Stimulated activated CD4-positive, alpha-beta T cell treated with anti-CD3 and anti-CD28 coated beads, Interleukin-4, amount 100 ng/mL, for 48 hours (primary cell): ENCODE measurements around the gene SPC25.
"Not testable (repeated sequence)": the region's sequence is repeated elsewhere in the genome, so short reads cannot be mapped to it uniquely, and the experiment has no call there.

Source experiments
- DNase-seq, 2 donors: peaks; one replicate each; pipeline ENCODE4 v3.0.0-alpha.2; 2020; ENCODE audit warnings: low read depth in 2 of 2

Gene SPC25, protein sequence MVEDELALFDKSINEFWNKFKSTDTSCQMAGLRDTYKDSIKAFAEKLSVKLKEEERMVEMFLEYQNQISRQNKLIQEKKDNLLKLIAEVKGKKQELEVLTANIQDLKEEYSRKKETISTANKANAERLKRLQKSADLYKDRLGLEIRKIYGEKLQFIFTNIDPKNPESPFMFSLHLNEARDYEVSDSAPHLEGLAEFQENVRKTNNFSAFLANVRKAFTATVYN

DNA sequence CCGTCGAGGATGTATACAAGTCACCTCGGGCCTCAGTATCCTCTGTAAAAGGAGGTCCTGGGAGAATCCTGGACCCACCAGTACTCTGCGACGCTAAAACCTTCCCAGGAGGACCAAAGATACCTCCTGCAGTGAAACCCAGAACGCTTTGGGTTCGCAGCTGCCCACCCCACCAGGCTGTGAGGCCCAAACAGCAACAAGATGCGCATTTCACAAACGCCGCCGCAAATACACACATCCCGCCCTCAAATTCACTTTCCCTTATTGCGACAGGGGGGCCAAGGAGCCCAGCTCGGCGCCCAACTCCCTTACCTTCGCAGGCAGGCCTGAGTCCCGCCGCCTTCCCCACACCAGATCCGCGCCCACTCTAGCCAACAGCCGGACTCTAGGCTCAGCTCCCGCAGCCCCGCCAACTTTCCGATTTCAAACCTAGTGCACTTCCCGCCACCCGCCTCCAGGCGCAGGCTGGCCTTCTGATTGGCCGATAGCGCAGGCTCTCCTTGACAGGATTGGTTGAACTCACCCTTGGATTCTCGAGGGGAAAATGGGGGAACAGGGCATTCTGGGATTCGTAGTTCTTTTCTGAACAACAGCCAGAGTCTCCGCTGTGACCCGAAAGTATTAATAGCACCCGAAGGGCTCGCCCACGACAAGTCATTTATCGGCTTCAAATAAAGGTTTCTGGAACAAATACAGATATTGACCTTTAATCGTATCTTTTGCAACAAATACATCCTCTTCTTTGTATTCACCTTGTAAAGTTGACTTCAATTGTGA lies at the start of gene SPC25:
Gene SPC25, minus strand, starts transcription at position 425 of the 777 bp plus-strand sequence. CDS start 911 bp downstream, outside the sequence.
- peak; percentile 80 to 85 for DNase-seq

DNA sequence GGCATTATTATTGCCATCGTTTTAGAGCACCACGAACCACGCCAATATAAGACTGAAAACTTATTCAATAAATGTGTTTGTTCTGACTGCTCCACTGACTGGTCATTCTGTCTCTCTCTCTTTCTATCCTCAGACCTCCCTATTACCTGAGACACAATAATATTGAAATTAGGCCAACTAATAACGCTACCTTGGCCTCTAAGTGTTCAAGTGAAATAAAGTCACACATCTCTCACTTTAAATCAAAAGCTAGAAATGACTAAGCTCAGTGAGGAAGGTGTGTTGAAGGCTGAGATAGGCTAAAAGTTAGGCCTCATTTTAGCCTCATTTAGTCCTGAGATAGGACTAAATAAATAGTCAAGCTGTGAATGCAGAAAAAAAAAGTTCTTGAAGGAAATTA lies 49.7 kb upstream of the SPC25 start:
- DNase-seq = no peak

DNA sequence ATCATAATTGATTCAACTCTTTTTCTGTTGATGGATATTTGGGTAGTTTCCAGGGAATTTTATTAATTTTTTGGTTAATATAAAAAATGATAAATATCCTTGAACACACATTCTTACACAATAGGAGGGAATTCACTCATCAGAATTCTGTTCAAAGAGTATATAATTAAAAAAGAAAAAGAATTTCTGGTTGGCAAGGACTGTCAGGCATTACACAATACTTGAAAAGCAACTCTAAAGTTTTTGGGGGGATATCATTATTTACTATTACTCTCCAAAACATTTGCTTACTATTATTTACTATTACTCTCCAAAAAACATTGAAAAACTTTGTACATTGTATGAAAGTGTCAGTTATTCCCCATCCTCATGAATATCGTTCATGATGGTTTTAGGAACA lies 48.8 kb upstream of the SPC25 start:
- no peak for DNase-seq

DNA sequence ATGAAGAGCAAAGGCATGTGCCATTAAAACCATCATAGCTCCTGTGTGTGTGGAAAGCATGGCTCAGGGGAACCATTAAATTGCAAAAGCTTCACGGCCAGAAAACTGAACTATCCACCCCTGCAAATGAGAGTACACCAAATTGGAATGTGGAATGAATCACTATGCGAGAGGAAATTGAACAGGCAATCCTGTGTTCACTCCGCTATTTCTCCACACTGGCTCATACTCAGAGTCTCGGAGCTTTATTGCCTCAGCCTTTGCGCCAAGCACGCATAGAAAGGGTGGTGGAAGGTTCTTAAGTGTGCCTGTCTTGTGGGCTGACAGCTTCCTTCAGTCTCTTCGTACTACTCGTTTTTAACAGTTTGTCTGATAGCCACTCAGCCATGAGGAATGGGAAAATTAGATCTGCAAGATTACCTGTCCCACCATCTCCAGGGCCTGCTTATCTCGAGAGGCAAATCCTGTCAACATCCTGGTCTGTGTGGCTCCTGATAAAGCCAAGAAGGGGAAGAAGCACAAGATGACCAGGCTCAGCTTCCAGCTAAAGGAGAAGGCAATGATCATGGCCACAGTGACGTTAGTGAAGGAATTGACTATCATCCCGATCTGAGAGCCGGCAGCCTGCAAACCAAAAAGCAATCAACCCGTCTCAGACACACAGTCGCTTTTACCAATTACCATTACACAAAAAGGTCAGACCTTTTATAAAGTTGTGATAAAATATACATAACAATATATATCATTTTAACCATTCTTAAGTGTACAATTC lies 45.8 kb upstream of the SPC25 start:
- no peak for DNase-seq

DNA sequence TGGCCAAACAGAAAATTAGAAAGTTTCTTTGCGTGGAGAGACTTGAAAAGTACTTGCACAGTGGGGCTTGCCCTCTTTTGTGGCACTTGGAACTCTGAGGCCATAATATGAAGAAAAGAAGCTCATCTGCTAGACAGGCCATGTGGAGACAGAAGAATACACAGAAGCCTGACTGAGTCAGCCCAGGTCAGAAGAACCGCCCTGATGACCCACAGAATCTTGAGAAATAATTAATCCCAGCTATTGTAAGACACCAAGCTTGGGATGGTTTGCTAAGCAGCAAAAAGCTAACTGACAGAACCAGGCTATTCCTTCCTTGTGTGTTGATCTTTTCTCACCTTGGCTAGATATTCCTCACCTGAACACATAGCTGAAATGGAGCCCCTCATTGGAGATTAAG lies 44.6 kb upstream of the SPC25 start:
- DNase-seq = no peak

DNA sequence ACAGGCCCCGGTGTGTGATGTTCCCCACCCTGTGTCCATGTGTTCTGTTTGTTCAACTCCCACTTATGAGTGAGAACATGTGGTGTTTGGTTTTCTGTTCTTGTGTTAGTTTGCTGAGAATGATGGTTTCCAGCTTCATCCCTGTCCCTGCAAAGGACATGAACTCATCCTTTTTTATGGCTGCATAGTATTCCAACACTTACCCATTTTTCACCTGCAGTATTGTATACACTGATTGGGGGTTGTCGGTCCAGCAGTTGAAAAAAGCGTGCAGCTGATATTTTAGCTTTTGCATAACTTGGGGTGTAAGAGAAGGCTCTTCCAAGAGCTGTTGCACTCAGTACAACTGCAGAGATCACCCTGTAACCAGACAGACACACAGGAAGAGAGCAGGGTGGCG lies 41.9 kb upstream of the SPC25 start:
- not testable (repeated sequence) for DNase-seq

DNA sequence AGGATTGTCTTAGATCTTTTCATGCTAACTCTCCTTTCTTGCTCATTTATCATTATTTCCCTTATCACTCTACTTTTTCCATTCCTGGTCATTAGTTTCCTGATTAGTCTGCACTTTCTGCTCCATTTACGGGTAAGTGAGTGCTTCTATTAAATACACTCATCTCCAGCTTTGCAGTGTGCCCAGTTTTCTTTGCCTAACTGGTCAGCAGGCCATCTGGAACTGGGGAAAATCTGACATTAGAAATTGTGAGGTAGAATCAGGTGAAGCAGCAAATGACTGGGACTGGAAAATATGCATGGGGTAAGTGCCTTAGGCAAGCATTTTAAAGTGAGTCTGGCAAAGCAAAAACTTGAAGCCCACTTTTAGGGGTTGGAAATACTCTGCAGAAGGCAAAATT lies 40.0 kb upstream of the SPC25 start:
- DNase-seq = no peak

DNA sequence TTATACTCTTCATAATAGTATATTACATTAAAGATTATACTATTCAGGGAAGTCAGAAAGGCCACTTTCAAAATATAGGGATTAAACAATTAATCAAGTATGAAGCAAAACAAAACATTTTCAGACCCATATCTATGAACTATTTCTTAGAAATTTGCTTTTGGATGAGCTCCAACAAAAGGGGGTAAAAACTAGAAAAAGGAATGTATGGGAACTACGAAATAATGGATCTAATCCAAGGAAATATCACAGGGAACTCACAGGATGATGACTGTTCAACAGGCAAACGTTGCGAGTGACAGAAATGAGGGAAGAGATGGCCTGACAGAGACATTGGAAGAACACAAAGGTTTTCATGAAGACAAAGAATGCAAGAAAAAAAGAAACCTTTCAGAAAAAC lies 38.8 kb upstream of the SPC25 start:
- DNase-seq = no peak

DNA sequence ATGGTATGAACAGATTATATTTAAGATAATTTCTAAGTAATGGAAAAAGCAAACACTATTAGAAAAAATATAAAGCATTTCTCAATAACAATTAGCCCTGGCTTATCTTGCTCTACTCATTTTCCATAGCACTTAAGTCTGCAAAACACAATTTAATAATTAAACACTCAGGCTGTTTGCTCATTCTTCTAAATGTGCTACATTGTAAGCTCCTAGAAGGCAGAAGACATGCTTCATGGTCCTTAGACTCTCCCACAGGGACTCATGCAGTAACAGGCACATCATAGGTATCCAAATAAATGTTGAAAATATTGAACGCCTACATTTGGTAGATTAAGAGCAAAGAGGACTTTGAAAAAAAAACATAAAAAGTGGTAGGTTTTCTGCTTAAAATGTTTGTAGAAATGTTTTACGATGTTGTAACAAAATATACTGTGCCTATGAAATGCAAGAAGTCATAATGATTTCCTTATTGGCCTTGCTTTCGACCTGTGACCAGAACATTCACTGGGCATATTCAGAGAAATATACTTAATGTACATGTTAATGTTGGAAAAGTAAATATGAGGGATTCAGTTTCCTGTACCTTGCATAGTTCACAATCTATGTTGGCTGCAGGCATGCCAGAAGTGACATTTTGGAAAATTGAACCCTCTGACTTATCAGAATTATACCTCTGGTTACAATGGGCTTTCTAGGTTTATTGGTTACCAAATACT lies 38.0 kb upstream of the SPC25 start:
- DNase-seq = no peak

DNA sequence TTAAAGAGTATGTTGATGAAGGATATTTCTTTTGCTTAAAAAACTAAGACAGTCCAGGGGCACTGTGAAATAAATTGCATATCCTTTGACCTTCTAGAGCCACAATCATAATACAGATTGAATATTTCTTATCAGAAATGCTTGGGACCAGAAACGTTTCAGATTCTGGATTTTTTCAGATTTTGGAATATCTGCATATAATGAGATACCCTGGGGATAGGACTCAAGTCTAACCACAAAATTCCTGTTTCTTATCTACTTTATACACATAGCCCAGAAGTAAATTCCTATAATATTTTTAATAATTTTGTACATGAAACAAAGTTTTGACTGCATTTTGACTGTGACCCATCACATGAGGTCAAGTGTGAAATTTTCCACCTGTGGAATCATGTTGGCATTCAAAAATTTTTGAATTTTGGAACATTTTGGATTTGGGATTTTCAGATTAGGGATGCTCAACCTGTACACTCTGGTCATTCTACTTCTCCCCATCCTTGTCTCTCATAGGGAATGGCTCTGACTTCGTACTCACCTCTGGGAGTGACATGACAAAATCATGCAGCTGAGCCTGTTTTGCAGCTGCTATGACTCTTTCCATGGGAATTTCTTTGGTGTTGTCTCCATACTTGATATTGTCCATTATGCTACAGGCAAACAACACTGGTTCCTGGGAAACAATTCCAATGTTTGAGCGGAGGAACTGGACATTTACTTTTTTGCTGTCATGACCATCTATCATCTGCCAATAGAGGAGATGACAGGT lies 36.6 kb upstream of the SPC25 start:
- no peak for DNase-seq

DNA sequence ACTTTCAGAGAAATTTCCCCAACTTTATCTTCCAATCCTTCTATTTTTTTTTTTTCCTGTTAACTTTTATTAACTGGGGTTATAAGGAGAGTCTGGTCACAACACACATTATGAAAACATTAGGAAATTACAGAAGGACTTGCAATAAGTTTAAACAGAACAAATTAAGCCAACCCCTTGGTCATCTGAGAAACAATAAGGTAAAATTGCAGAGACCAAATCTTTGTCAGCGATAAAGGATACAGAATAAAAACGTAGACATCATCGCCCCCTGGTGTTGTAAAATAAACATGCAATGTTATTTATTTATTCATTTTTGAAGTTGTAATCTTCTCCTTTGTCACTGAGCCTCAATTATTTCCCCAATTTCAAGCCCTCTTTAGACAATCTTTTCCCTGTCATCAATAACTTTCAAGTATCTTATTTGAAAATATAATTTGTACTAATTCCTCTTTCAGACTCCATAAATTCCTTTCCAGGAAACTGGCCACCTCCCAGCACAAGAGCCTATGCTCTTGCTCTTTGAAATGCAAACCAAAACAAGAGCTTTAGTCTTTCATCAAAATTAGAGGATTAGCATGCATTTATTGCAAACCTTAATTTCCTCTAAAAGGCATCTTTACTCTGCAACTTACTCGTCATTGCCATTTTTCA lies 30.4 kb upstream of the SPC25 start:
- DNase-seq = no peak

DNA sequence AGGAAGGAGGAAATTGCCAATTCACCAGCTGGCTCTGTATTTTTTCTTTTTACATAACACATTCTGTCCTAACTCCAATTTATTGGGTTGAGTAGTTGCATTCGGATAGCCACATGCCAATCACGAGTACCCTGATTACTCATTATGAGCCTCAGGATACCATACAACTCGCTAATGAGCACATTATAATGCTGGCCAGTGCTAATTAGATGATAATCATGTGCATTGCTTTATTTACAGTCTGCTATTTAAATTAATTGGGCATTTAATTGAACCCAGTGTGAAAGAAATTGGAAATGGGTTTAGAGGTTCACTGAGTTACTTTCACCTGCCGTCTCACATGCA lies 26.1 kb upstream of the SPC25 start:
- no peak for DNase-seq

DNA sequence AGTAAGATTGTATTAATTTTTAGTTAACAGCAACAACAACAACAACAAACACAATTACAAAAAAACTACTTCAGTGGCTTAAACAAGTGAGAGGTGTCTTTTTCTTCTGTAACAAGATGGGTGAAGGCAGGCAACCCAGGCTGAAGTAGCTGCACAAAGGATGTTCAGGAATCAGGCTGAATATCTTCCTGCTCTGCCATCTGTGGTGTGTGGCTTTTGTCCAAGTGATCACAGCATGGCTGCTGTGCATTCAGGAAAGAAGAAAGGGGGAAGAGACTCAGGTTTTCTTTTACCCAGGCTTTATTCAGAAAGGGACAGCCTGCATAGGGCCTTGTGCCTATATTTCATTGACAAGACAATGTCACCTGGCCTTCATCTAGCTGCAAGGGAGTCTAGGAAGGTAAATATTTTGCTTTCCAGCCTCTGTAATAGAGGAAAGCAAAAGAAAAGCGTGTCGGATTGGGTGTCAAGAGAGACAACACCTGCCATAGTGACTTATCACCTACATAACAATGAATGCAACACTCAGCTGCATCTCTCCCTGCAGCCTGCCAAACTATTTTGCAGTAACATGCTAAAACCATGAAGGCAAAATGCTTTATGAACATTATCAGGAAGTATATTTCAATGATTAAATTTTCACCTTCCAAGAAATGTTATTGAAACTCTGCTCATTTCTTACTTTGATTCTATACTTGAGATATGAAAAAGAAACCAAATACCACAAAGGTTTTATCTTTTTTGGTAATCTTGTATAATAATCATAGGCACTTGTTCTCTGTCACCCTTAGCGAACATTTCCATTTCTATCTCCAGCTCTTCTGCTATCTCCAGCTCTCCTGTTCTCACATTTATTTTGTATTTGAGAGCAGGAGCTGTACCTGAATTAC lies 25.5 kb upstream of the SPC25 start:
- DNase-seq = no peak

DNA sequence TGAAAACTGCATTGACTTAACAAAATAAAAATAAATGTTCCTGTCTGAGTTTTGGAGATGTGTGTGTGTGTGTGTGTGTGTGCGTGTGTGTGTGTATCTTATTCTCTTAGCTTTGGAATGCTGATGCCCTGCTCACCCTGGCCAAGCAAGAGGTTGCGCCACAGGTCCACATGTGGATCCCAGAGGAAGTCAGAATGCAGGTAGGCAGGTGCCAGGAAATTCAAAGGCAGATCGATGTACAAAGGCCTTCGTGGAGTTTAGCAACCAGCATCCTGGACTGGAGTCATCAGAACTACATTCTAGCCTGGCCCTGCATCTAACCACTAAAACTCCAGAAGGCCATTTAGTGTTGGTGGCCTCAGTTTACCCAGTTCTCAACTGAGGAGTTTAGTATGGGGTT lies 23.3 kb upstream of the SPC25 start:
- no peak for DNase-seq

DNA sequence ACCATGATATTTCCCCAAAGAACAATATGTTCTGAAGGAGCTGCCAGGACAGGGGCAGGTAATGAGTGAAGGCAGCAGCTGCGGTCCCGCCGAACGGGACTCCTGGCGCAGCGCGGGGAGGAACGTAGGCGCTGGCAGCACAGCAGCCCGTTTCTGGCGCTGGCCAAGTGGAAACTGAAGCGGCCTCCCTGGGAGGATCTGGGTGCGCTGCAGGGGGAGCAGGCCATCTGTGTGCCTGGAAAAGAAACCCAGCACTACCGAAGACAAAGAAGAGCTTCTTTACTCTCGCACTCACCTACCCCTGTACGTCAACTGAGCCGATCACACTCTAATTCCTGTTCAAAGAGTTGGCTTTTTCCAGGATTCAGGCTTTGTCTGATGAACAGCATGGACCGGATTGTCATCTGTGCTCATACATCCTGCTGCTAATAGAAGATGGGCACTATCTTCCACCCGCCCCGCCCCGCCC lies 22.7 kb upstream of the SPC25 start:
- DNase-seq = no peak

DNA sequence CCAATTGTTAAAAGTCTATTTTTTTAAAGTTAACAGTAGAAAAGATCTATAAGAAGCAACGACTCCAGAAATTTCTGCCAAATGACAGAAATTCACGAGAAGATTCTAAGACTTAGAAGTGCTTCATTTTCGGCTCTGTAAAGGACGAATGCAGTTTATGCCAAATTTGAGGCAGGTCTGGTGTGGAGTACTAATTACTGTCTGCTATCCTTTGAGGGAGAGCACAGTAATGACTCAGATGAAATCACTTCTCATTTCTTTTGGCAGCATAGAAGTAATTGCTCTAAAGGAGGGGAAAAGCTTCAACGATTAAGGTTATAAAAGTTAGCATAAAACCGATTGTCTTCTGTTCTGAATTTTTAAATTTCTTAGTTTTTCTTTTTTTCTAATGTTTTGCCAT lies 22.2 kb upstream of the SPC25 start:
- DNase-seq = no peak

DNA sequence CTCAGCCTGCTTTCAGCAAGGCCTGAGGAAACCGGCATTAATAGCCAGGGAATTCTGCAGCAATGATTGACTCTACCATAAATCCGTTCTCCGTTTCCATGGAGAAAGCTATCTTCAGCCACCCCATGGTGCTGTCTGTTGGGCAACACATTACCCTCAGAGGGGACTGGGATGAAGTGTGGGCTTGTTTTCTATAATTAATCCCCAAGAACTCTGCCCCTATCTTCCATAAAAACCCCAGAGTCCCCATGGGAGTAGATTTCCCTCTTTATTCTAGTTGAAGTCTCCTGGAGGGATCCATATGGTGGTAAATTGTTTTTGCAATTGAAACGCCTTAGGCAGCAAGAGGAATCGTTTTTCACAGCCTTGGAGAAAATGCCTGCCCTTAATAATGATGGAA lies 20.1 kb upstream of the SPC25 start:
- DNase-seq = no peak

DNA sequence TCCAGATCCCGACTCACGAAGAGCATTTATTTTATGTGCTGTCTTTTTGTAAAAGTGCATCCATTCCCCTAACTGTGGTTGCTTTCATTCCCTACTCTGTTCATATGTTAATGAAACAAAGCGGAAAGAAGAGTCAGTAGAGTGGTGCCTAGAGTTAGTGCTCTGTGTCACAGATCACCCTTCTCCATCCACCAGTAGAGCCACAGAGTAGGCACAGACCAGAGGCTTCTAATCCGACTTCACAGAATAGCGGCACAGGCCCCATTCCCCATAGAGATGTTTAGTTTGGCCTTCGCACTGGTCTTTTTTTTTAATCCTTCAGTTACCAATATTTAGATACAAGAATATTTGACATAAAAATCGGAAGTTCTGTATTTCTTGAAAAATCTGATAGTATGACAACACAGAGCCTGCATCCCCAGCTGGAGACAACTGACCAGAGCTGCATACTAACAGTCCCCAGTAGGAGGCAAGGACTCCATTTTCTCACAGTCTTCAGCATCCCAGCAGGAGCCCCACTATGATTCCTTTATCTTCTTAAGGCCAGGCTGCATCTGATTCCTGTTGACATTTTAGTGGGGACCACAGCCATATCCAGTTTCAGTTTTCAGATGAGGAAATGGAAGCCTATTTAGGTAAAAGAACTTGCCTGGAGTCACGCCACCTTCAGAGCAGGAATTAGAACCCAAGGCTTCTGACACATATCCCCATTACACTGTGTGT lies 17.9 kb upstream of the SPC25 start:
- DNase-seq = no peak

DNA sequence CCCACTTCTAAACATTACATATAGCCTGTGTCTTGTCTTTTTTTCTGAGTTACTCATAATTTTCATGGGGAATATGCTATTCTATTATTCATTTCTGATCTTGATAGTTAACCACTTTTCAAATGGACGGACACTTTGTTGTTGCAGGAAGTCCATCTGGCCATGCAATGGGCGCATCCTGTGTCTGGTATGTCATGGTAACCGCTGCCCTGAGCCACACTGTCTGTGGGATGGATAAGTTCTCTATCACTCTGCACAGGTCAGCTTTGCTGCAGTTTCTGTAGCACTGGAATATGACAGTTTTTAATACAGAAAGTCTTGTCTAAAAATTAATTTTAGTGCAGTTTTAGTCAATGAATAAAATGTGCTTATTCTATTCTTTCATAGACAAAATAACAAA lies 14.1 kb upstream of the SPC25 start:
- no peak for DNase-seq
